H1 (cell line): ENCODE measurements around the gene F2. TPM values are rescaled to one million over a fixed set of nuclear protein-coding genes. Genes with fewer than 3 reads are reported as not detected.

Experiments
- CTCF ChIA-PET: fragments of 300-600 bp; sonication (Branson Sonifier 250); formaldehyde crosslinking; loops from one replicate; lab custom pipeline; 2021; ENCODE audit not compliant: partially characterized antibody; lab: Charles Lee
- POLR2A ChIA-PET: fragments of 300-600 bp; sonication (Branson Sonifier 250); formaldehyde crosslinking; loops from one replicate; lab custom pipeline; 2021; ENCODE audit warnings: inconsistent platforms; ENCODE audit not compliant: partially characterized antibody; lab: Charles Lee
- DNase-seq, 2 experiments: peaks; one replicate each; pipeline versions ENCODE4 v3.0.0 to v3.0.0-alpha.2; 2010 to 2022; ENCODE audit warnings: low spot score in 2 of 2, low read depth in 1 of 2, mixed read lengths in 1 of 2
- FAIRE-seq: peaks from 2 replicates; lab custom pipeline; 2011; peaks lifted over from hg19 to GRCh38; lab: Jason Lieb, UNC
- H2AFZ ChIP-seq: 2 replicates; pipeline ENCODE4 v1.8.1; 2012; ENCODE audit warnings: low read length, inconsistent platforms
- H2AK5ac ChIP-seq: 2 replicates; pipeline ENCODE4 v1.6.1; 2013; ENCODE audit warnings: low read depth, low read length
- H2BK120ac ChIP-seq: replicated peaks from 2 replicates; pipeline ENCODE3; 2013; ENCODE audit warnings: low read depth, low read length, inconsistent platforms
- H2BK12ac ChIP-seq: 2 replicates; pipeline ENCODE4 v1.6.1; 2013; ENCODE audit warnings: low read depth, low read length
- H2BK15ac ChIP-seq: 2 replicates; pipeline ENCODE4 v1.6.1; 2013; ENCODE audit warnings: low read length
- H2BK20ac ChIP-seq: 2 replicates; pipeline ENCODE4 v1.6.1; 2013; ENCODE audit warnings: low read length
- H2BK5ac ChIP-seq: 2 replicates; pipeline ENCODE4 v1.6.1; 2013; ENCODE audit warnings: low read depth, low read length
- H3K14ac ChIP-seq: 2 replicates; pipeline ENCODE4 v1.6.1; 2013; ENCODE audit warnings: inconsistent platforms; ENCODE audit not compliant: insufficient read length
- H3K18ac ChIP-seq: 2 replicates; pipeline ENCODE4 v1.6.1; 2013; ENCODE audit warnings: low read length; ENCODE audit errors: extremely low read depth
- H3K23ac ChIP-seq: 2 replicates; pipeline ENCODE4 v1.6.1; 2013; ENCODE audit warnings: inconsistent platforms; ENCODE audit not compliant: insufficient read length
- H3K23me2 ChIP-seq: 2 replicates; pipeline ENCODE4 v1.6.1; 2013; ENCODE audit warnings: low read depth, low read length
- H3K27ac ChIP-seq: 2 replicates; pipeline ENCODE4 v1.6.1; 2011; ENCODE audit warnings: low read depth, low read length, inconsistent platforms
- H3K27me3 ChIP-seq, 4 experiments: replicated peaks in 1 of 4; 1 replicate in 1 of 4; 2 replicates in 3 of 4; pipeline versions ENCODE4 v1.6.1 to v1.8.1; 2011 to 2013; ENCODE audit warnings: low read length in 3 of 4, mild to moderate bottlenecking in 3 of 4, inconsistent platforms in 2 of 4, mixed read lengths in 2 of 4, moderate library complexity in 1 of 4; ENCODE audit not compliant: control insufficient read depth in 3 of 4, insufficient read depth in 3 of 4; ENCODE audit errors: extremely low read depth in 1 of 4
- H3K36me3 ChIP-seq, 4 experiments: 2 replicates each; pipeline versions ENCODE4 v1.6.1 to v1.8.1; 2011 to 2013; ENCODE audit warnings: mild to moderate bottlenecking in 4 of 4, low read length in 3 of 4, moderate library complexity in 2 of 4, control low read depth in 1 of 4, inconsistent platforms in 1 of 4; ENCODE audit not compliant: insufficient read depth in 4 of 4, control insufficient read depth in 2 of 4
- H3K4ac ChIP-seq: replicated peaks from 2 replicates; pipeline ENCODE3; 2013; ENCODE audit warnings: low read length, low read depth, mixed read lengths, inconsistent platforms; ENCODE audit not compliant: insufficient read length
- H3K4me1 ChIP-seq, 4 experiments: replicated peaks in 1 of 4; 1 replicate in 1 of 4; 2 replicates in 3 of 4; pipeline versions ENCODE4 v1.6.1 to v1.8.1; 2011 to 2013; ENCODE audit warnings: low read length in 3 of 4, inconsistent platforms in 2 of 4, mixed read lengths in 1 of 4; ENCODE audit not compliant: insufficient read depth in 4 of 4, control insufficient read depth in 3 of 4
- H3K4me2 ChIP-seq, 2 experiments: 2 replicates each; pipeline versions ENCODE4 v1.6.1 to v1.8.1; 2011 to 2013; ENCODE audit warnings: low read depth in 2 of 2, low read length in 2 of 2, control low read depth in 1 of 2, inconsistent platforms in 1 of 2, mild to moderate bottlenecking in 1 of 2; ENCODE audit not compliant: insufficient read depth in 1 of 2
- H3K4me3 ChIP-seq, 4 experiments: fragments of 200-600, 300-600 bp in 1 of 4; sonication (generic), shearing (Covaris generic), sonication (Bioruptor Twin) in 1 of 4; 2 replicates each; pipeline versions ENCODE4 v1.5.1 to v1.8.1; 2011 to 2016; ENCODE audit warnings: low read length in 4 of 4, low read depth in 3 of 4, control low read depth in 2 of 4, inconsistent platforms in 2 of 4, mild to moderate bottlenecking in 2 of 4, mixed read lengths in 1 of 4, moderate library complexity in 1 of 4; ENCODE audit not compliant: insufficient read depth in 2 of 4; ENCODE audit errors: extremely low read depth in 1 of 4
- H3K56ac ChIP-seq: replicated peaks from 2 replicates; pipeline ENCODE3; 2013; ENCODE audit warnings: low read depth, mild to moderate bottlenecking, mixed read lengths, low read length, inconsistent platforms; ENCODE audit not compliant: insufficient read length
- H3K79me1 ChIP-seq: 2 replicates; pipeline ENCODE4 v1.6.1; 2013; ENCODE audit warnings: low read depth, low read length, control low read depth
- H3K79me2 ChIP-seq, 2 experiments: 2 replicates each; pipeline versions ENCODE4 v1.6.1 to v1.8.1; 2012 to 2013; ENCODE audit warnings: low read length in 2 of 2, mild to moderate bottlenecking in 2 of 2, inconsistent platforms in 1 of 2; ENCODE audit not compliant: insufficient read depth in 2 of 2, control insufficient read depth in 1 of 2
- H3K9ac ChIP-seq, 4 experiments: replicated peaks in 1 of 4; 1 replicate in 1 of 4; 2 replicates in 3 of 4; pipeline versions ENCODE4 v1.6.1 to v1.8.1; 2011 to 2013; ENCODE audit warnings: low read depth in 3 of 4, low read length in 3 of 4, control low read depth in 2 of 4, mild to moderate bottlenecking in 2 of 4, moderate library complexity in 2 of 4, inconsistent platforms in 1 of 4; ENCODE audit errors: extremely low read depth in 1 of 4
- H3K9me3 ChIP-seq, 2 experiments: 2 replicates each; pipeline versions ENCODE4 v1.6.1 to v1.8.1; 2012 to 2013; ENCODE audit warnings: mild to moderate bottlenecking in 2 of 2, moderate library complexity in 2 of 2, control low read depth in 1 of 2, inconsistent platforms in 1 of 2, low read depth in 1 of 2, low read length in 1 of 2, mixed read lengths in 1 of 2; ENCODE audit not compliant: insufficient read depth in 2 of 2
- H4K20me1 ChIP-seq, 2 experiments: replicated peaks in 1 of 2; 2 replicates each; pipeline versions ENCODE3 to v1.8.1; 2011 to 2013; ENCODE audit warnings: inconsistent platforms in 2 of 2, low read length in 2 of 2, mild to moderate bottlenecking in 1 of 2; ENCODE audit not compliant: insufficient read depth in 2 of 2, control insufficient read depth in 1 of 2
- H4K5ac ChIP-seq: 2 replicates; pipeline ENCODE4 v1.6.1; 2013; ENCODE audit warnings: low read length, low read depth, mixed read lengths, inconsistent platforms; ENCODE audit not compliant: insufficient read length
- H4K8ac ChIP-seq: 2 replicates; pipeline ENCODE4 v1.8.0; 2013; ENCODE audit warnings: mild to moderate bottlenecking, moderate library complexity, low read length, inconsistent platforms; ENCODE audit not compliant: insufficient read depth; ENCODE audit errors: extremely low read depth
- H4K91ac ChIP-seq: replicated peaks from 2 replicates; pipeline ENCODE3; 2013; ENCODE audit warnings: low read length, mixed read lengths, inconsistent platforms; ENCODE audit not compliant: insufficient read length
- JUN ChIP-seq: IDR thresholded peaks from 2 replicates; pipeline ENCODE4 v1.6.1; 2011; ENCODE audit warnings: low read depth, mild to moderate bottlenecking, improper control_type of control experiment, low read length
- KDM5A ChIP-seq: fragments of 200-600 bp; IDR thresholded peaks from 2 replicates; pipeline ENCODE4 v1.7.1; 2012; ENCODE audit warnings: mild to moderate bottlenecking, low read length, inconsistent platforms, mixed read lengths
- SP1 ChIP-seq: IDR thresholded peaks from 2 replicates; pipeline ENCODE4 v1.6.1; 2011; ENCODE audit warnings: low read depth, low read length
- WGBS, 2 experiments: shearing (Covaris generic) in 1 of 2; methylation state at CpG; one replicate each; pipeline versions ENCODE4 v1.1.6 to v1.1.7; 2013 to 2015; ENCODE audit warnings: low lambda C conversion rate in 2 of 2, mixed read lengths in 2 of 2, inconsistent platforms in 1 of 2, low coverage in 1 of 2, missing lambda C conversion rate in 1 of 2; ENCODE audit not compliant: insufficient replicate concordance in 2 of 2, insufficient coverage in 1 of 2, insufficient read length in 1 of 2; ENCODE audit errors: extremely low coverage in 1 of 2, missing lambda C conversion rate in 1 of 2; 5-methylcytosine and 5-hydroxymethylcytosine counted together
- polyA plus RNA-seq, 7 experiments: library from polyadenylated mRNA; depleted of rRNA in 3 of 7; stranded (reverse) in 5 of 7; unstranded in 2 of 7; fragments of >200 nt in 5 of 7; fragments of 200-250 nt in 2 of 7; gene quantifications; 1 replicate in 5 of 7; 2 replicates in 1 of 7; 4 replicates in 1 of 7; pipeline versions ENCODE4 v1.2.1 to v1.2.3, GENCODE V29; 2011 to 2013; ENCODE audit warnings: missing spikeins in 2 of 7, mixed read lengths in 2 of 7
- total RNA-seq: library from RNA; stranded (reverse); fragmentation: NEBNext Ultra II Directional; extraction: Animal tissue kit (Norgen Biotek cat#: 25700); gene quantifications from 2 replicates; pipeline ENCODE4 v1.2.1, GENCODE V29; 2021

Gene F2
- total and polyA plus RNA-seq, 2 of the 8 experiments (the other 6 are each of a cell fraction or from before 2014, with no cell fraction given) = 0.11 TPM; not detected in 1

- TF ChIP-seq KDM5A (no peak), JUN (no peak), SP1 (no peak)
- Histone ChIP-seq H3K4me3 (no peak overlapping the region), H2BK20ac (no peak overlapping the region), H3K79me1 (no peaks in the 10 kb centered on the region), H3K4me1 (no peaks in the 10 kb centered on the region), H2AFZ (no peak overlapping the region), H3K36me3 (peaks cover 0 to 11% (median 3%) of the 10 kb centered on the region in 4 experiments; a peak in 6 of 8 replicates), H4K91ac (no peak overlapping the region), H3K27ac (no peak overlapping the region), H4K20me1 (peaks cover 0 to 1% of the 10 kb centered on the region in 2 experiments), H3K27me3 (no peaks in the 10 kb centered on the region), H4K5ac (no peak overlapping the region), H3K9me3 (no peaks in the 10 kb centered on the region), H3K4me2 (no peak overlapping the region), H3K18ac (no peak overlapping the region), H3K56ac (no peak overlapping the region), H4K8ac (no peak overlapping the region), H3K23me2 (no peaks in the 10 kb centered on the region), H2BK15ac (no peak overlapping the region), H2BK5ac (no peak overlapping the region), H3K23ac (no peak overlapping the region), H2BK120ac (no peak overlapping the region), H3K79me2 (no peaks in the 10 kb centered on the region), H3K9ac (no peak overlapping the region), H2BK12ac (no peak overlapping the region), H3K4ac (no peak overlapping the region), H3K14ac (no peak overlapping the region), H2AK5ac (no peak overlapping the region)
- ChIA-PET CTCF (interaction anchor here (0.6 to 7.5 kb wide), 5 partner anchors 10 to 220 kb away, joined by 3 to 36 read pairs (median 3); partner anchors contain the start of genes ATG13 and HARBI1), POLR2A (interaction anchor here (0.8 to 1.4 kb wide), 2 partner anchors 9 to 11 kb away, joined by 3 read pairs; no protein-coding TSS in a partner anchor)
- DNase-seq = no peak
- WGBS, 2 experiments = 86% methylated on average over 3 of the region's 3 CpGs; no CpG with 5 or more reads in 1 of the 2 experiments
- no peak for FAIRE-seq
These were observed 34.6 kb upstream of the F2 start for GRCh38 chr11:46684367-46684766.
